Upper lobe of left lung (tissue), 6 donors: ENCODE measurements around the gene IER3IP1. TPM values are rescaled to one million over a fixed set of nuclear protein-coding genes. Genes with fewer than 3 reads are reported as not detected.
A peak's percentile ranks its signal among the peaks of the same experiment; 100 is the strongest.
"Not testable (repeated sequence)": the region's sequence is repeated elsewhere in the genome, so short reads cannot be mapped to it uniquely, and the experiment has no call there.

Experiments used
- ATAC-seq, 2 donors: fragments of 200-7000 bp; cut with Tn5 transposase; one replicate each; pipeline ENCODE4 v1.9.1; 2022; ENCODE audit warnings: mild to moderate bottlenecking in 2 of 2, moderate library complexity in 2 of 2; ENCODE audit not compliant: low FRiP score in 2 of 2
- DNase-seq, 2 donors: peaks; one replicate each; pipeline ENCODE4 v3.0.0-alpha.2; 2019 to 2020
- H3K27ac ChIP-seq, 4 donors: fragments of 200-600 bp; sonication (generic); one replicate each; pipeline ENCODE4 v1.5.1; 2016 to 2019
- H3K27me3 ChIP-seq, 4 donors: fragments of 200-600 bp; sonication (generic); one replicate each; pipeline ENCODE4 v1.5.1; 2017 to 2019
- H3K36me3 ChIP-seq, 4 donors: fragments of 200-600 bp; sonication (generic); one replicate each; pipeline ENCODE4 v1.5.1; 2016 to 2019
- H3K4me1 ChIP-seq, 4 donors: fragments of 200-600 bp; sonication (generic); one replicate each; pipeline ENCODE4 v1.5.1; 2018 to 2019
- H3K4me3 ChIP-seq, 4 donors: fragments of 200-600 bp; sonication (generic); one replicate each; pipeline ENCODE4 v1.5.1; 2017 to 2019; ENCODE audit warnings: mild to moderate bottlenecking in 2 of 4, moderate library complexity in 1 of 4
- H3K9me3 ChIP-seq, 4 donors: fragments of 200-600 bp; sonication (generic); one replicate each; pipeline ENCODE4 v1.5.1; 2018 to 2019
- EP300 ChIP-seq, 4 donors: sonication (generic); formaldehyde crosslinking; IDR thresholded peaks; one replicate each; pipeline ENCODE4 v1.5.1; 2017; ENCODE audit warnings: antibody characterized with exemption in 4 of 4, control low read depth in 2 of 4
- POLR2A ChIP-seq, 4 donors: fragments of 450-650 bp; IDR thresholded peaks; one replicate each; pipeline ENCODE4 v1.5.1; 2016 to 2017; ENCODE audit warnings: antibody characterized with exemption in 4 of 4, mild to moderate bottlenecking in 2 of 4
- POLR2AphosphoS5 ChIP-seq, 2 donors: sonication (generic); formaldehyde crosslinking; IDR thresholded peaks; one replicate each; pipeline ENCODE4 v1.5.1; 2017; ENCODE audit warnings: antibody characterized with exemption in 2 of 2
- WGBS, 2 donors: methylation state at CpG; one replicate each; pipeline ENCODE4 v1.1.5; 2017 to 2018; 5-methylcytosine and 5-hydroxymethylcytosine counted together
- total RNA-seq, 6 donors: library from RNA; depleted of rRNA in 4 of 6; stranded (reverse); fragments of >200 nt in 4 of 6; gene quantifications; one replicate each; pipeline versions ENCODE4 v1.1.0 to v1.2.1, GENCODE V29; 2016 to 2021
- TF ChIP-seq, protein P1 (sequence below), 6 experiments: fragments of 450-650 bp in 4 of 6; fragments of 200-600 bp in 2 of 6; sonication (generic) in 2 of 6; IDR thresholded peaks; one replicate each; pipeline ENCODE4 v1.5.1; 2016 to 2019; ENCODE audit warnings: antibody characterized with exemption in 6 of 6
- donor health status: DM: no; HTN: no; CAD: no; lungs with moderate emphysema.
- donor health status: DM: no; HTN: yes; CAD: no; lungs with severe emphysema.

The IER3IP1 gene
- total RNA-seq, 6 donors from 2014 or later = 10.5 to 24.0 (median 15.4) TPM

GRCh38 chr18:47174545-47175116 is 1.5 kb downstream of the IER3IP1 start:
- no peak for TF ChIP-seq EP300 (IDR thresholded peaks at IDR 0.05)
- WGBS, 2 donors = 69 to 74% methylated on average over 13 of the region's 13 CpGs

DNA sequence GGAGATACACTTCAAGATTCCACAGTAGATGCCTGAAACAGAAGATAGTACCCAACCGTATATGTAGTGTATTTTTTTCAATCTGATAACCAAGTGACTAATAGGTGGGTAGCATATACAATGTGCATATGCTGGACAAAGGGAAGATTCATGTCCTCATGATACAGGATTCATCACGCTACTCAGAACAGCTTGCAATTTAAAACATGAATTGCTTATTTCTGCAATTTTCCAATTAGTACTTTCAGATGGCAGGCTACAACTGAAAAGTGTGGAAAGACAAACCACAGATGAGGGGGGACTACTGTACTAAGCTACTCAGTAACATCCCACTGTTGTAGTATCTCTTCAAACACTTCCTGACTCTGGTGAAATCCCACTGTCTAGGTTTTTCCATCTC is 3.7 kb downstream of the IER3IP1 start:
- TF ChIP-seq POLR2AphosphoS5 (IDR thresholded peaks at IDR 0.05) = no peak
- no peak for TF ChIP-seq POLR2A (IDR thresholded peaks at IDR 0.05)
- no peak for TF ChIP-seq EP300 (IDR thresholded peaks at IDR 0.05)
- TF ChIP-seq, protein P1, sequence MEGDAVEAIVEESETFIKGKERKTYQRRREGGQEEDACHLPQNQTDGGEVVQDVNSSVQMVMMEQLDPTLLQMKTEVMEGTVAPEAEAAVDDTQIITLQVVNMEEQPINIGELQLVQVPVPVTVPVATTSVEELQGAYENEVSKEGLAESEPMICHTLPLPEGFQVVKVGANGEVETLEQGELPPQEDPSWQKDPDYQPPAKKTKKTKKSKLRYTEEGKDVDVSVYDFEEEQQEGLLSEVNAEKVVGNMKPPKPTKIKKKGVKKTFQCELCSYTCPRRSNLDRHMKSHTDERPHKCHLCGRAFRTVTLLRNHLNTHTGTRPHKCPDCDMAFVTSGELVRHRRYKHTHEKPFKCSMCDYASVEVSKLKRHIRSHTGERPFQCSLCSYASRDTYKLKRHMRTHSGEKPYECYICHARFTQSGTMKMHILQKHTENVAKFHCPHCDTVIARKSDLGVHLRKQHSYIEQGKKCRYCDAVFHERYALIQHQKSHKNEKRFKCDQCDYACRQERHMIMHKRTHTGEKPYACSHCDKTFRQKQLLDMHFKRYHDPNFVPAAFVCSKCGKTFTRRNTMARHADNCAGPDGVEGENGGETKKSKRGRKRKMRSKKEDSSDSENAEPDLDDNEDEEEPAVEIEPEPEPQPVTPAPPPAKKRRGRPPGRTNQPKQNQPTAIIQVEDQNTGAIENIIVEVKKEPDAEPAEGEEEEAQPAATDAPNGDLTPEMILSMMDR (IDR thresholded peaks at IDR 0.05) = no peak
- H3K36me3 ChIP-seq = no peaks in the 10 kb centered on the region
- no peak overlapping the region for H3K27ac ChIP-seq
- WGBS, 2 donors = 88 to 89% methylated on average over 2 of the region's 2 CpGs
- ATAC-seq (no peak), DNase-seq (no peak)
- no peaks in the 10 kb centered on the region for H3K9me3 ChIP-seq
- peaks cover 16 to 25% (median 18%) of the 10 kb centered on the region in 4 donors for H3K4me1 ChIP-seq
- no peak overlapping the region for H3K4me3 ChIP-seq
- no peaks in the 10 kb centered on the region for H3K27me3 ChIP-seq

More at GRCh38 chr18:47174545-47175116, 1.5 kb downstream of the IER3IP1 start:
- DNase-seq (no peak), ATAC-seq (no peak)
- peak overlapping the region in 3 of 4 donors; percentile 78 to 91 (median 83) for H3K4me3 ChIP-seq
- H3K27me3 ChIP-seq = no peaks in the 10 kb centered on the region
- H3K9me3 ChIP-seq = no peaks in the 10 kb centered on the region
- H3K4me1 ChIP-seq = peaks cover 16 to 25% (median 18%) of the 10 kb centered on the region in 4 donors
- H3K36me3 ChIP-seq = no peaks in the 10 kb centered on the region
- no peak overlapping the region for H3K27ac ChIP-seq

DNA sequence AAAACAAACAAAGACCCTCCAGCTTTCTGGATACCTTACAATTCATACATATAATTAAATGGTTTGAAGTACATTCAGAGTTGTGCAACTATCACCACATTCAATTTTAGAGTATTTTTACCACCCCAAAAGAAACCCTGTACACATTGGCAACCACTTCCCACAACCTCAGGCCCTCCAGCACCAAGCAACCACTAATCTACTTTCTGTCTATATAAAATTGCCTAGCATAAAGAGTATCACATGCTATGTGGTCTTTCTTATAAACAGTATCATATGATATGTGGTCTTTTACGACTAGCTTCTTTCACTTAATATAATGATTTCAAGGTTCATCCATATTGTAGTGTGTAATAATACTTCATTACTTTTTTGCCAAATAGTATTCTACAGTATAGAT is 7.3 kb downstream of the IER3IP1 start:
- H3K27ac ChIP-seq = no peak overlapping the region
- 76 to 89% methylated on average over 1 of the region's 1 CpG for WGBS, 2 donors
- H3K9me3 ChIP-seq = no peaks in the 10 kb centered on the region
- peaks cover 2 to 6% (median 4%) of the 10 kb centered on the region in 4 donors for H3K4me1 ChIP-seq
- no peaks in the 10 kb centered on the region for H3K27me3 ChIP-seq
- no peak for TF ChIP-seq EP300 (IDR thresholded peaks at IDR 0.05)
- no peak for TF ChIP-seq POLR2AphosphoS5 (IDR thresholded peaks at IDR 0.05)
- H3K36me3 ChIP-seq = no peaks in the 10 kb centered on the region
- DNase-seq (no peak), ATAC-seq (no peak)
- H3K4me3 ChIP-seq = no peak overlapping the region

DNA sequence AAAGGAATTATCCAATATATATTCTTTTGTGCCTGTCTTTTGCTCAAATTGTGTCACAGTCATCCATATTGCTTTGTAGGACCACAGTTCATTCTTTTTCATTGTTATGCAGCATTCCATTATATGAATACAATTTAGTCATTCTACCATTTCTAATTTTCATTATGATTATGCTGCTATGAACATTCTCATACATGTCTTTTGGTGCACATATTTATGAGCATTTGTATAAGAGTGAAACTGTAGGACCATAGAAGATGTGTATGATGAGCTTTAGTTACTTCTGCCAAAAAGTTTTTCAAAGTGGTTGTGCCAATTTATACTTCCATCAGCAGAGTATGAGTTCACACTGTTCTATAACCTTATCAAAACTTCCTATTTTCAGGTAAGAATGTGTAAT is 7.7 kb downstream of the IER3IP1 start:
- Histone ChIP-seq H3K4me1 (peaks cover 0 to 3% (median 1%) of the 10 kb centered on the region in 4 donors), H3K27ac (no peak overlapping the region), H3K9me3 (no peaks in the 10 kb centered on the region), H3K4me3 (no peak overlapping the region), H3K36me3 (no peaks in the 10 kb centered on the region), H3K27me3 (no peaks in the 10 kb centered on the region)
- DNase-seq (no peak), ATAC-seq (no peak)
- TF ChIP-seq POLR2AphosphoS5 (IDR thresholded peaks at IDR 0.05) = no peak
- TF ChIP-seq, protein P1 (IDR thresholded peaks at IDR 0.05) = no peak
- no peak for TF ChIP-seq POLR2A (IDR thresholded peaks at IDR 0.05)
- no peak for TF ChIP-seq EP300 (IDR thresholded peaks at IDR 0.05)

DNA sequence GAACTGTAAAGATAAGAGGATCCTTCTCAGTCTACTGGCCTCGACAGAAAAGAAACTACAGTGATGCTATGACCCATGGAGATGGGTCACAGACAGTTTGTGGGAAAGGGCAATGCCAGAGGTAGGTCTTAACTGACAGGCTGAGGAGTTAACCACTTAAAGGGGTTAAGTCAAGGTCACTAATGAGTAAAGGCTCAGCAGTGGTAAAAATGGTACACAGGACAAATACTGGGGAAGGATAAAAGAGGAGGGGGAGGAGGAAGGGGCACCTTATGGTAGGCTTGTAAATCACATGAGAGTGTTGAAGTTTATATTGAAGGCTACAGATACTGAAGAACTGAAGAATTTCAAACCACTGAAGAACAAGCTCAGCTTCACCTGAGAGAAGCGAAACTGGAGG is 9.9 kb downstream of the IER3IP1 start:
- ATAC-seq = no peak
- WGBS, 2 donors = 82 to 86% methylated on average over 2 of the region's 2 CpGs

DNA sequence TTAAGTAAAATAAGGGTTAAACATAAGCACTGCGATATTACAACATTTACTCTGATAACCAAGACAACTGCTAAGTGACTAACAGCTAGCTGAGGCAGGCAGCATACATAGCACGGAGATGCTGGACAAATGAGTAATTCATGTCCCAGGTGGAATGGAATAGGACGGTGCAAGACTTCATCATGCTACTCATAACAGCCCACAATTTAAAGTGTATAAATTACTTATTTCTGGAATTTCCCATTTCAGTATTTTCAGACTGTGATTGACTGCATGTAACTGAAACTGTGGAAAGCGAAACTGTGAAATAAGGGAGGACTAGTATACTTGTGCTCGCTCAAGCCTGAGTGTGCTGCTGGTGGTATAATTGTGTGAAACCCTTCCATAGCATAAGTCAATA is 12.9 kb downstream of the IER3IP1 start:
- DNase-seq (no peak), ATAC-seq (peak in 1 of 2 donors; percentile 79)
- Histone ChIP-seq H3K9me3 (no peaks in the 10 kb centered on the region), H3K27me3 (no peaks in the 10 kb centered on the region), H3K36me3 (no peaks in the 10 kb centered on the region), H3K4me3 (no peak overlapping the region), H3K27ac (no peak overlapping the region), H3K4me1 (no peaks in the 10 kb centered on the region)
- 74 to 83% methylated on average over 5 of the region's 5 CpGs for WGBS, 2 donors
- TF ChIP-seq POLR2A (IDR thresholded peaks at IDR 0.05) = no peak
- no peak for TF ChIP-seq POLR2AphosphoS5 (IDR thresholded peaks at IDR 0.05)
- no peak for TF ChIP-seq EP300 (IDR thresholded peaks at IDR 0.05)

More for the DNA sequence above, 9.9 kb downstream of the IER3IP1 start:
- Histone ChIP-seq H3K9me3 (no peaks in the 10 kb centered on the region), H3K27me3 (no peaks in the 10 kb centered on the region), H3K27ac (no peak overlapping the region), H3K4me3 (no peak overlapping the region), H3K36me3 (no peaks in the 10 kb centered on the region), H3K4me1 (no peaks in the 10 kb centered on the region)
- no peak for DNase-seq
- no peak for TF ChIP-seq POLR2A (IDR thresholded peaks at IDR 0.05)
- no peak for TF ChIP-seq POLR2AphosphoS5 (IDR thresholded peaks at IDR 0.05)

DNA sequence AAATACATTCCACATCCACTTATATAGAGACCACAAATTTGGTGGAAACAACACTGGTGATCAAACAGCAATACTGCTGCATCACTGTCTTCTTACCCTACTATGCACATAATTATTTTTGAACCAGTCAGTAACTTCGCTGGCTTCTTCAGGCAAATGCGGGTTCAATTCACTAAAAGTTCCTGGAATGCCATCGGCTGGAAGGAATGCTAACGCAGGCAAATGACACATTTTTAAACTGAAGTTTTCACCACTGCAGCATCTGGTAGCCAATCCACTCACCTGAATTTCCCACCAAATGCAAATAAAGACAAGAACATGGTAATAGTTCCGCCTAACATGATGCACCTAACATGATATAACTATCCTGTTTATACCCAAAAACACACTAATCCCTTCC is 15.9 kb downstream of the IER3IP1 start:
- no peaks in the 10 kb centered on the region for H3K27me3 ChIP-seq
- H3K36me3 ChIP-seq = peaks cover 0 to 4% (median 0%) of the 10 kb centered on the region in 4 donors
- 98 to 99% methylated on average over 5 of the region's 5 CpGs for WGBS, 2 donors
- DNase-seq (no peak), ATAC-seq (no peak)
- H3K4me1 ChIP-seq = no peaks in the 10 kb centered on the region
- H3K4me3 ChIP-seq = no peak overlapping the region
- H3K27ac ChIP-seq = no peak overlapping the region
- H3K9me3 ChIP-seq = no peaks in the 10 kb centered on the region
- TF ChIP-seq POLR2AphosphoS5 (IDR thresholded peaks at IDR 0.05) (no peak), EP300 (IDR thresholded peaks at IDR 0.05) (no peak), POLR2A (IDR thresholded peaks at IDR 0.05) (no peak)
- TF ChIP-seq, protein P1 (IDR thresholded peaks at IDR 0.05) = no peak

DNA sequence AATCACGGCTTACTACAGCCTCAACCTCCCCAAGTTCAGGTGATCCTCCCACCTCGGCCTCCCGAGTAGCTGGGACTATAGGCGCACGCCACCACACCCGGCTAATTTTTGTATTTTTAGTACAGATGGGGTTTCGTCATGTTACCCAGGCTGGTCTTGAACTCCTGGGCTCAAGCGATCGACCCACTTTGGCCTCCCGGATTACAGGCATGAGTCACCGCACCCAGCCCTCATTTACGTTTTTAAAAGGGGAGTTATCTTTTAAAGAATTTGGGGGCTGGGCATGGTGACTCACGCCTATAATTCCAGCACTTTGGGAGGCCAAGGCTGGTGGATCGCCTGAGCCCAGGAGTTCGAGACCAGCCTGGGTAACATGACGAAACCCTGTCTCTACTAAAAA is 17.8 kb downstream of the IER3IP1 start:
- not testable (repeated sequence) for H3K27ac ChIP-seq, ATAC-seq, H3K9me3 ChIP-seq, DNase-seq, H3K4me1 ChIP-seq, H3K27me3 ChIP-seq, H3K4me3 ChIP-seq
- H3K36me3 ChIP-seq = peaks cover 0 to 17% (median 2%) of the 10 kb centered on the region in 4 donors
- WGBS, 2 donors = 95% methylated on average over 16 of the region's 16 CpGs
